ENCODE results near the gene SH3PXD2A.
"Not testable (repeated sequence)": the region's sequence is repeated elsewhere in the genome, so short reads cannot be mapped to it uniquely, and the experiment has no call there.

SH3PXD2A gene

DNA sequence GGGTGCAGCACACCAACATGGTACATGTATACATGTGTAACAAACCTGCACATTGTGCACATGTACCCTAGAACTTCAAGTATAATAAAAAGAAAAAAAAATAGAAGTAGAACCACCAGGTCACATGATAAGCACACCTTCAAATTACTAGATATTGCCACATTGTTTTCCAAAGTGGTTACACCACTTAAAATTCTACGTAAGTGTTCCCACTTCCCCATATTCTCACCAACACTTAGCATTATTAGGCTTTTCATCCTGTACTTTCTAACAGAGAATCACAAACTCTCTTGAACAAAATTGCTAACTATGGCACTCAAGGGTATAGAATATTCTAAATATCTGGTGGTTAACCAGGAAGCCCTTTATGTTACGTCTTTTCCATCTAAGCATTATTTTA is 22.6 kb downstream of the SH3PXD2A start:
- no peak for DNase-seq

DNA sequence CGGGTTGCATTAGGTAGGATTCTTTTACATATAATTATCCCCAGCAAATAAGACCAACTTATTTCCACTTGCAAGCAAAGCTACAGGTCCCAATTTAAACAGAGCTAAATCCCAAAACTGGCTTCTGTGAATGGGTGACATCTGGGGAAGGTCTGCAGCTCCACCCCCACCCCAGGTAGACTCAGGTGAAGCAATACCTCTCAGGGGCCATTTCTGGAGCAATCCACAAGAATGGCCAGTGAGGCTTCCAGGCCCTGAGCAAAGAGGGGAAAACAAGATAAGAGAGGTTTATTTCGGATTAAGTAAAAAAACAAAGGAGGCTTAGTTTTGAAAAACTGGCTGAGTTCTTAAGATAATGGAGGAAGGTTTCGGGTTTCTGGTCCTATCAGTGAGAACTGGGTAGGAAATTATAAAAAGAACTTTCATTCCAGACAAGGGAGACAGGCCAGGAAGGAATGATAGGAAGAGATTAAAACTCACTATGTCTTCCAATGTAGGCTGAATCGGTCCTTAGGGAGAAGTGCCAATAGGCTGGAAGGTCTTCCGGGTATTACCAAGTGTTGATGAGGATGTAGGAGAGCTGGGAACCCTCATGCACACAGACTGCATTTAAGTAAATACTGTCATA is 25.4 kb downstream of the SH3PXD2A start:
- no peak for DNase-seq

DNA sequence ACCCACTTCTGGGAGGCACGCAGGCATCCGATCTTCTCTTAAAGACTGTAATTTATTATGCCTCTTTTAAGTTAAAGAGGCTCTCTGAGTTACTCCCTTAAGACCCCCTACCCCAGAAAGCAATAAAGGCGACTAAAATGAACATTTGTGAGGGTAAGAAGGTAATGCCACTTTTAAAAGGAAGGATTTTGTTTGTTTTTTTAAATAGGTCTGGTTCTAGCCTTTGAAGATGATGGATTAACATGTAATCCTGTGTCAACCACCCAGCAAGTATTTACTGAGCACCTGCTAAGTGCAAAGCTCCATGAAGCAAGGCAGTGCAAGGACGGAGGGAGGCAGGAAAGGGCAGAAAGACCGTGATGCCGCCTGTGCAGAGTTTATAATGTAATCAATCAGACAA is 26.1 kb downstream of the SH3PXD2A start:
- no peak for DNase-seq

DNA sequence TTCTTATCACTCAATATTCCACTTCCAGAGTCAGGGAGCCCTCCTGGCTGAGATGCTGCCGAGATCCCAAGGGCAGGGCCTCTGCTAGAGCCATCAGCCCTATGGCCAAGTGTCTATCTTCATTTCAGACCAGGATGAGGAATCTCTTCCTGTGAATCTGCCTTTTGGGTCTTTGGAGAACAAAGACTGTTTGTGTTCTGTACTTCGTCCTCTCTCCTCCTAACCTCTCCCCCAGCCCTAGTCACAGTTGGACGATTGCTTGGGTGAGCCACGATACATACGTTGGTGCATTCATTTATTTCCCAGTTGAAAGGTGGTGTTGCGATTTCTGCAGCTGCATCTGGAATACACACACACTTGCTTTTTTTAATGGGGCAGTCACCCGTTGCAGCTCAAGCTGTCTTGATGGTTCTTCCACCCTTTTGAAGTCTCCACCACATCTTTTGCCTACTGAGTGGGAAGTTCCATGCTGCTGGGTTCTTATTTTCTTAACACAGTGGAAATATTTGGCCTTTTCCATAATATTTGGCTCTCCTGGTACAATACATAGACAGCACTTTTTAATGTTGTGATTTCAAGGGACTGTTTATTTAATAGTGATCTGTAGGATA is 26.7 kb downstream of the SH3PXD2A start:
- DNase-seq = no peak

DNA sequence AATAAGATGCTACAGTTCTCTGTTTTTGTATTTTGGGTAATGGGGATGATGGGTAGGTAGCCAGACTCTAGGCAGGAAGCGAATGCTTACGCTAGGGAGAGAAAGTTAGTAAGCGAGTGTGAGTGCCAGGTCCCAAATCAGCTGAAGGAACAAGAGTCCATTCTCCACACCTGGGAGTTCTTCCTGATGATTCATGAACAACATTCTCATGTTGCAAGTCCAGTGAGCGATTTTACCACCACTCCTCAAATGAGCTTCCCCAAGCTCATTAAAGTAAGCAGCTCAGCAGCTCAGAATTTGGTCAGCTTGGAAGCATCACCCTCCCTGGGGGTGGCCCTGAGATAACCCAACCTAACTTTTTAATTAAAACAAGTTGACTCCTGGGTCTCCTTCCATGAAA is 27.3 kb downstream of the SH3PXD2A start:
- no peak for DNase-seq

DNA sequence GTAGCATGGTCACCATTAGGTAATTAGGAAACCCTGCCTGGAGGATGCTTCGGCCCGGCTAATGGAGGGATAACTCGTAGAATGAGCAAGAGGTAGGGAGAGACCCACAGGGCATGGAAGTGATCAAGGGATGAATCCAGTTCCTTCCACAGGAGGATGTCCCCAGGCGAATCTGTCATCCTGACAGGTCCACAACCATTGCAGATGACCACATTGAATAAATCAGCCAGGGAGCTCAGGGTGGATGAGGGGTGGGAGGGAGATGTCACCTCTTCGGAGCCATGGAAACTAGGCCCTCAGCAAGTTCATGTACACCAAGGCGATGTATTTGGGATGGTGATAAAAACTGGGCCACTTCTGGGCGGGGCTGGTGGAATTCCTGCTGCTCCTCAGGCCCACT is 28.5 kb downstream of the SH3PXD2A start:
- DNase-seq = no peak

DNA sequence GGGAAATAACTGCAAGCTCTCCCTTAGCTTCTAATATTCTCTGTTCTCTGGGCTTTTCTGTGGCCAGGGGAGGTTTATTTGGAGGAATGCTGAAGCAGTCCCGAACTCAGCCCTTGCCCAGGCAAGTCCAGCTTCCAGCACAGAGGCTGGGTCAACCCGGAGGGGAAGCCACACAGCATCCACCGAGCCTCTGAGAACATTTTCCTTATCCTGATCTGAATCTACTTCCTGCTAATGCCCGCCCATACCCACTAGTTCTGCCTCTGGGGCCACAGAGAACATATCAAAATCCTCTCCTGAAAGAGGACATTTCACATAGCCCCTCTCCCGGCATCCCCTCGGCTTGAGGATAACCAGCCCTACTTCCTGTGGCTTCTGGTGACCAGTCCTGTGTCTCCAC is 31.1 kb downstream of the SH3PXD2A start:
- no peak for DNase-seq

DNA sequence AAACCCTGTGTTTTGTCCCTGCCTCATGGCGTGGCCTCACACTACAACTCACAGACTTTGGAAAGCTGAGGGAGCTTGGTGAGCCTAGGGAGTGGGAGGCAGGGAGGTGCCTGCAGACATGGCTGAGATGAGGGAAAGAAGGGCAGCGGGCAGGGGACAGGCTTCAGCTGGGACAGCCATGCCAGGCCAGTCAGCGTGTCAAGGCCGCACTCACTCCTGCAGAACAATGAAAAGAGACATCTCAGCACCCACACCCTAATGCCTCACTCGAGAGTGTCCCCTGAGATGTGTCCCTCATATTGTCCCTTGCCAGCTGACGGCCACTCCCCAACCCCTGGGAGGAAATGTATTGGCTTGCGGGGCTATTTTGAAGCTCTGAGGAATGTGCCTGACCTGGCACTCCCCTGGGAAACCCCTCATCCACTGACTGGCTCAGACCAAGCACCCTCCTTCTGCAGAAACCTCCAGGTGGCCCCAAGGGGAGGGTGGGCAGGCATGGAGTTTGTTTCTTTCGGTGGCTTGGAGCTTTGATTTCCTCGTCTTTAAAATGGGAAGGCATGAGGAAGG is 31.6 kb downstream of the SH3PXD2A start:
- DNase-seq = no peak

DNA sequence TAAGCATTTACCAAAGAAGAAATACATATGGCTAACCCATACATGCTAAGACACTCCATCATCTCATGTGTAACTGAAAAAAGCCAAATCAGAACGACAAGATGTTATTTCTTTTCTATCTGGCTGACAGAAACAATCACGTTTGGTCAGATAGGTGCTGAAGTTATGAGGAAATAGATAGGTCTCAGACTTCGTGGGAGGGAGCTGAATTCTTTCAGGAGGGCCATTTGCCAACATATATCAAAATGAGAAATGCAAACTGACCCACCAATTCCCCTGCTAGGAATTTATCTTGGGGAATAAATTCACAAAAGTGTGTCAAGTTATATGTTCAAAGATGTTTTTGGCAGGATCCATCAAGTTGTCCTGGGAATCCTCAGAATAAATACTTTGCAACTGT is 32.6 kb downstream of the SH3PXD2A start:
- DNase-seq = no peak

DNA sequence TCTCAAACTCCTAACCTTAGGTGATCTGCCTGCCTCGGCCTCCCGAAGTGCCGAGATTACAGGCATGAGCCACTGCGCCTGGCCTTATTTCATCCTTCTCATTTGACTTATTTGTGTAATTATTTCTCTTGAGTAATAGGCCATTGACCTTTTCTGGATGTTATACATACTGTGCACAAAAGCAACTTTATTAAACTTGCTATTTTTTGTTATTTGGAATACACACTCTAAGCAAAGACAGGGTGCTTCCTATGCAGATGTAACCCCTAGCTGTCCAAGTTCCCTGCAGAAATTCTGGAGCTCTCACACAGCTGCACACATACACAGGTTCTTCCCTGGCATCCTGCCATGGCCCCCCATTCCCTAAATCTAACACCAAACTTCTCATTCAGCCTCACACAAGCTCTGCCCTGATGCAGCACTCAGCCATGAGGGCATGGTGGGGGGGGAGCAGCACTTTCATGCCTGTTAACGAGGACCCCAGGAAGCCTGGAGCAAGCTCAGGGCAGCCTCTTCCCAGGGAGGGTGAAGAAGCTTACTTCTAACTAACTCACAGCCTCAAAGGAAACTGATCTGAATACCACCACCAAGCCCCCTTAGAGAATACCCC is 33.2 kb downstream of the SH3PXD2A start:
- DNase-seq = no peak

DNA sequence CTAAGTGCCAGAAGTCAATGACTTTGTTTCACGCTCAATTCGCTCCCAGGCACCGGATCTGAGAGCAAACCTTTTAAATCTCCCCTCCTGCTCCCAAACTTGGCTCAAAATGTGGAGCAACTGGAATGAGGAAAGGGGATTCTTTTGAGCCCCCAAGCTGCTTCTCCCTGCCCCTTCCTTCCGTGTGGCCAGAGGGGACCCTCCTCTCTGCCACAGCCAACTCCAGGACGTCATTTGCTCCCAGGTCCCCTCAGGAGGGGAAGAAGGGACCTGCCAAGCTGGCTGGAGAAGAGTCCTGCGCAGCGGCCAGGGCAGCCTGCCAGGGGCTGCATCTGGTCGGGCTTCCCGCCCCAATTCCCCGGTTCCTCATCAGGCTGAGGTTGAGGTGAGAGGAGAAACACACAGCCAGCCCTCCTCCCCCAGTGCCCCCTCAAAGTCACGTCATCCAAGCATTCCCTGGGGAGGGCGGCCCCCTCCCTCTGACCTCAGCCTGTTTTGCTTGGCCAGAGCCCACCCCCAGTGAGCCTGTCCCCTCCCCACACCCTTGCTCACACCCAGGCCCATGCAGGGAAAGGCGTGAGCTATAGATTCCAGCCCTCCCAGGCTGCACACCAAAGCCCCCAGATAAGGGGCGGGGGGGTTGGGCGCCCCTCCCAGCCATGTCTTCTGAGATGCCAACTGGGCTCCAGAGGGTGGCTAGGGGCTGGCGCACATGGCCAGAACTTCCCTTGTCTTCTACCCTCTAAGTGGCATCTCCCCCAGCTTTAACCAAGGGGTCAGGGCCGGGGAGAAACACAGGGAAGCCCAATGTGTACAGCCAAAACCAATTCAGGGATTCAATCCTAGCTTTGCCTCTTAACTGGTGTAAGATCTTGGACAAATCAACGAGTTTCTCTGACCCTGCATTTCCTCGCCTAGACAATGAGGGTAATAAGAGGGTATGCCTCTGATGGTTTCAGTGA is 35.0 kb downstream of the SH3PXD2A start:
- DNase-seq = no peak

DNA sequence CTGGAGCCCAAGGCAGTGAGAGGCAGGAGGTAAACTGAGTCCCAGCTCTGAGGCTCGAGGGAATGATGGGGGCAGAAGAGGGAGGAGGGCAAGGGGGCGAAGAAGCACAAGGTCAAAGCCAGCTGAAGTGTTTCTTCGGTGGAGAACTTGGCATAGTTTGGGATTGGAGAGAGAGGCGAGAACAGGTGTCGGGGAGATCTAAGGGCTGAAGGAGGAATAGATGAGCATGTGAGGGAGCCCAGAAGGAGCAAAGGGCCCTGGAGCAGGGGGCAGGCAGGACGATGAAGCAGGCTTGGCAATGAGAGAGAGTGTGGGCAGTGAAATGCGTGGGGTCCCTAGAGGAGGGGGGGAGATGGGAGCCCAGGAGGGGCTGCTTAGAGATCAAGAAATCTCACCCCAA is 35.9 kb downstream of the SH3PXD2A start:
- DNase-seq = no peak

DNA sequence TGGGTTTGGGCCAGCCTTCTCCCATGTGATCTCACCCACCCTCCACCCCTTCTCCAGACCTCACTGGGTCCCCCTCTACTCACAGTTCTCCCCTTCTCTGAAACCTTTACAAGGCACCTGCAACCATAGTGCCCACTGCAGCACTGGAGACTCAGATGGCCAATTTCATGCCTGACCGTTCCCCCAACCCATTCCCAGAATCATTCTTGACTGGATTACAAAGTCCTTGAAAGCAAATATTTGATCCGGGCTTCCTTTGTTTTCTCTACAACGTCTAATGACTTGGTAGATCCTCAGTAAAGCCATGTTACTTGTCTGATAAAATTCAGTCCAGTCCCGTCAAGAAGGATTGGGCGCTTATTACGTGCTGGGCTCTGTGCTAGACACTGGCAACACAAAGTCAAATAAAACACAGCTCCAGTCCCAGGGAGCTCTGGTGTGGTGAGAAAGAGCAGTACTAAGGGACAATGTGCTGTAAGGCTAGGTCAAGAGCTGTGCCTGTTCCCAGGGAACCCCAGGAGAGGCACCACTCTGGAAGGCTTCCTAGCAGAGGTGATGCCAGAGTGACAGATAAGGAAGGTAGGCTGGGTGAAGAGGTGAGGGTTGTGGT is 36.5 kb downstream of the SH3PXD2A start:
- no peak for DNase-seq

DNA sequence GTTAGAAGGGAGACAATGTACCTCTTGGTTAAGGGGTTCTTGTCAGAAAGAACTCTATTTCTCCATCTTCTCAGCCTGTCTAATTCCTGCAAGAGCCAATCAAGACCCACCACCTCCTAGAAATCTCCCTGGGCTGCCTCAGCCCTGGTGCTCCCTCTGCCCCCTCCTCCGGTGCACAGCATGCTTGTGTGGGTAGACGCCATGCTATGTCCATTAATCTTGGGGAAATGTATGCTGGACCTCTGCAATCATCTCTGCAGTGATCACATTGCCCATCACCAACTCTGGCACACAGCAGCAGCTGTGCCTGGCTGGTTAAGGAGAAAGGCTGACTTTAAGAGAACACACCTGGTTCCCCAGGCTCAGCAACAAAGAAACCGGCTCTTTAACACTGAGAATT is 37.3 kb downstream of the SH3PXD2A start:
- no peak for DNase-seq

DNA sequence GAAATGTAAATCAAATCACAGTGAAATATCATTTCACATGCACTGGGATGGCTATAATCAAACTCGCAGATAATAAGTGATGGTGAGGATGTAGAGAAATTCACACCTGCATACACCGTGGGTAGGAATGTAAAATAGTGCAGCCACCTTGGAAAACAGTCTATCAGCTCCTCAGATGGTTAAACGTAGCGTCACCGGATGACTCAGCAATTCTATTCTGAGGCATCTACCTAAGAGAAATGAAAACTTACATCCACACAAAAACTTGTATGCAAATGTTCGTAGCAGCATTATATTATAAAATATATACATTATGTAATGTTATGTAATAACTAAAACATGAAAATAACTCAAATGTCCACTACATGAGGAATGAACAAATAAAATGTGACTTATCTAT is 38.9 kb downstream of the SH3PXD2A start:
- DNase-seq = no peak

DNA sequence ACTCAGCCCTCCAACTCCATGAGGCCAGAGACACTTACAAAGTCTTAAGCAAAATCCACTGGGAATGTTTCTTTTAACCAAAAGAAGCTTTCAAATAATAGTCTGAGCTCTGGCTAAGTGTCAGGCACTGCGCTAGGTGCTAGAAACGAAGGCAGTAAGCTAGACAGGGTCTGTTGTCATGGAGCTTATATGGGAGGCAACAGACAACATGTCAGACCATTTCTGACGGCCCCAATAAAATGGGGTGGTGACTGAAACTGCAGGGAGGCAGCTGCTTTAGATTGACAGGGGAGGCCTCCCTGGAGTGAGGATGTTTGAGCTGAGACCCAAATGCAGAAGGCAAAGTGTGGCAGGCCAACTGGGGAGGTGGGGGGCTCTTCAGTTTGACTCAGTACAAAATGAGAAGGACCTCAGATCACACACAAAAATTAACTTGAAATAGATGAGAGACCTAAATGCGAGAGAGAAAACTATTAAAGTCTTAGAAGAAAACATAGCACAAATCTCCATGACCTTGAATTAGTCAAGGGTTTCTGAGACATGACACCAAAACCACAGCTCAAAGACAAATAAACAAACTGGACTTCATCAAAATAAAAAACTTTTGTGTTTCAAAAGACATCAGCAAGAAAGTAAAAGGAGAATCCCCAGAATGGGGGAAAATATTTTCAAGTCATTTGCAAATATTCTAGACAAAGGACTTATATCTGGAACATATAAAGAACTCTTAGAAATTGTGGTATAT is 40.6 kb downstream of the SH3PXD2A start:
- no peak for DNase-seq

DNA sequence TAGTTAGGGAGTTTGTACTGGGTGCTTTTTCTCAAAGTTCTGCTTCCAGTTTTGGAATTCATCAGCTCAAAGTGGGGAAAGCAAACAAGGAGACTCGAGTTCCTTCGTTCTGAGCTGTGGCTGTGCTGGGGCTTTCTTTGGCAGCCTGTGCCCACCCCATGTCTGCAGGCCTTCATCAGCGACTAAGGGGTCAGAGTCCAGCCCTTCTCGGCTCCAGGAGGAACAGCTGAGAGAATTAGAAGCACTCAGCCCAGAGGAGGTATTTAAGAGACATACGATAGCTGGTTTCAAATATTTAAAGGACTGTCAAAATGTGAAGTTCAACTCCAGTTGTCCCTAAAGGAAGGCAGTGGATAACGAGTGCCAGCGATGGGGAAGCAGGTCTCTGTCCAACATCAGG is 41.3 kb downstream of the SH3PXD2A start:
- DNase-seq = no peak

DNA sequence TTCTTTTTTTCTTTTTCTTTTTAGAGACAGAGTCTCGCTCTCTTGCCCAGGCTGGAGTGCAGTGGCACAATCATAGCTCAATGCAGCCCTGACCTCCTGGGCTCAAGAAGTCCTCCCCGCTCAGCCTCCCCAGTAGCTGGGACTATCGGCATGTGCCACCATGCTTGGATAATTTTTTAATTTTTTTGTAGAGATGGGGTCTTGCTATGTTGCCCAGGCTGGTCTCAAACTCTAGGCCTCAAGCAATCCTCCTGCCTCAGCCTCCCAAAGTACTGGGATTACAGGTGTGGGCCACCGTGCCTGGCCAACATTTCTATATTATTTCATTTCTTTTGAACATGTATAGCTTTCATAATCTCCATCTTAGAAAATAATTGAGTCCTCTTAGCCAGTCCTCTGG is 42.1 kb downstream of the SH3PXD2A start:
- DNase-seq = not testable (repeated sequence)

DNA sequence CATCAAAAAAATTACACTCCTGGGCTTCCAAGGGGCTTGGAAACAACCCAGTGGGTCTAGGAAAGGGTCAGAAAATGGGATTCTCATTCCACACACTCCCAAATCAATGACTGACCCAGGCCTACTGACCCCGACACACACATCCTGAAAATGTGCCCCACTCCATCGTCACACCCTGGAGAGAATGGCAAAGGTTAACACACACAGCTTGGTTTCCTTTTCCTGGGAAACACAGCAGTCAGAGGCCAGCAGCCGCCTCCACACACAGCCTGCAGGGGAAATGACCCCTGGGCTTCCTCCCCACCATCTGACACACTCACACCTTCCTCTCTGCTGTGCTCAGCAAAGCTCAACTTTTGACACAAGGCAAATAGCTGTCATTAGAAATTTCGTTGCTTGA is 42.9 kb downstream of the SH3PXD2A start:
- DNase-seq = no peak

DNA sequence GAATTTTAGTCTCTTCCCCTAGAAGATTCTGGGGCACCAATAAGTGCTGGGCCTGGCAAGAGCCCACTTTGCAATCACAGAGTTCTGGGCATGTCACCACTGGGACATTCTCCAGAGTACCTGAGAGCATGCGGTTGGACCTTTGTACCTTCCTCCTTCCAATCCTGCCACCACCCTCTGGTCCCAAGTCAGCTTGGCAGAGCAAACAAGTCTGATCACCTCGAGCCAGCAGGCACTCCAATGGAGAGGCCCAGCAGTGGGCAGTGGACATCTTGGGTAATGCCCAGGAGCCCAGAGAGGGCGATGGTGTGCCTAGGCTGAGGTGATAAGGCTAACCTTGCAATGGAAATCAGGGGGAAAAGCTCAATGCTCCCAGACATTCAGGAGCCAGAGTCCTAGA is 43.4 kb downstream of the SH3PXD2A start:
- no peak for DNase-seq

DNA sequence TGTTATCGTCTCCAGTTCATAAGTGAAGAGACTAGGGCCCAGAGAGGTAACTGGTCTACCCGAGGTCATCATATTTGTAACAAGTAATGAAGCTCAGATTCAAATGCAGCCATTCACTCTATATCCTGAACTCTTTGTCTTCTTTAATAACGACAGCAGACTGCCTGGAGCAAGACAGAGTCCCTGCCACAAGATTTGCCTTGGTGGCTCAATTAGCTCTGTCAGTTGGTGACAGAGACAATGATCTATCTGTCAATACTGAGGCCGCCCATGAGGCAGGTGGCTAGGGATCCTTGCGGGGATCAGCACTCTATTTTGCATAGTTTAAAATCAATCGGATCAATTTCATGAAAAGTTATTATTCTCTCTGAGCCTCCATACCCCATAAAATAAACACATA is 43.9 kb downstream of the SH3PXD2A start:
- DNase-seq = no peak

DNA sequence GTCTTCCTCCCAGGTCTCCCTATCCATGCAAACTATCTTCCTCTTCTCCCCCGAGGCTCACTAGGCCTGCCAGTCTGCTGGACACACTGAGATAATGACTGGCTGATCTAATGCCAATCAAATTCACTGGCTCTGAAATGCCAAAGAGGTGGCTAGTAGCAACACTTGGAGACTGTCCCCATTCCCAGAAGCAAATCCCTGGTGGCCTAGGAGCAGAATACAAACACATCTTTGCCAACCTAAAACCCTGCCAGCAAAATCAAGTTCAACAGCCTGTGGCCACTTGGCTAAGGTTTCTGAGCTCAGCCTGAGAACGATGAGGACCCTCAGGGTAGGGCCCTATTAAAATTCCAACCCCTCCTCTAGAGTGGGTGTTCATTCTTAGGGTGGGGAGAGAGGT is 46.6 kb downstream of the SH3PXD2A start:
- no peak for DNase-seq
